ENCODE results near the gene POP5. TPM values are rescaled to one million over a fixed set of nuclear protein-coding genes. Genes with fewer than 3 reads are reported as not detected.
"Not testable (repeated sequence)": the region's sequence is repeated elsewhere in the genome, so short reads cannot be mapped to it uniquely, and the experiment has no call there.

POP5 gene
- total RNA-seq, 4 donors from 2014 or later, result 27.9 to 72.0 (median 38.5) TPM

DNA sequence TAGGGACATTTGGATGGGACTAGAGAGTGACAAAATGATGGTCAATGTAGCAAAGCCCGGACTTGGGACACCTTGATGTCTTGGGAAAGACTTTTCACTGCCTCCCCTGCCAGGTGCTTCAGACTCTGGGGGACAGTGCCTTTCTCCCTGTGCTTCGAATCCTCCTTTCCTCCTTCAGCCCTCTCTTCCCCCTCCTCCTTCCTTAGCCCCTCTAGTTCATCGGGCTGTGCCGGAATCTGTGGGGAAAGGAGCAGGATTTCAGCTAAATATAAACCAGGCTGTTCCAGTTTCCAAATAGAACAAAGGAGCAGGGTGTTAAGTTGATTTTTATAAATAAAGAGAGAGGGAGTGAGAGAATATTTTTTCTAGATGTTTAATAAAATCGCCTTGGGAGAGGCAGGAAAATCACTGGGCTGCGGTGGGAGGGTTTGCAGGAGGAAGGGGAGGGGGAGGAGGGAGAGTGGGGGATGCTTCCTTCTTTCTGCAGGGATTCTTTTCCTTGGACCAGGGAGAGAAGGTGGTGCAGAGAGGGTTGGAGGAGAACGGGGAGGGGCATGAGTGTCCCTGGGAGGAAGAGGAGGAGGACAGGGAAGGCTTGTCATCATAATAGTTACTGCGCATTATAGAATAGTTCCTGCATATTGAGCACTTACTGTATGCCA is 37.9 kb upstream of the POP5 start:
- 31 to 35% methylated on average over 8 of the region's 8 CpGs for WGBS, 2 donors
- Histone ChIP-seq H3K4me3 (replicated peaks in 1 of 3) (no peak overlapping the region), H3K4me1 (no peaks in the 10 kb centered on the region), H3K27ac (no peak overlapping the region), H3K36me3 (no peaks in the 10 kb centered on the region), H3K27me3 (no peaks in the 10 kb centered on the region), H3K9me3 (no peaks in the 10 kb centered on the region)
- TF ChIP-seq POLR2A (IDR thresholded peaks at IDR 0.05), result no peak
- TF ChIP-seq, protein P1, sequence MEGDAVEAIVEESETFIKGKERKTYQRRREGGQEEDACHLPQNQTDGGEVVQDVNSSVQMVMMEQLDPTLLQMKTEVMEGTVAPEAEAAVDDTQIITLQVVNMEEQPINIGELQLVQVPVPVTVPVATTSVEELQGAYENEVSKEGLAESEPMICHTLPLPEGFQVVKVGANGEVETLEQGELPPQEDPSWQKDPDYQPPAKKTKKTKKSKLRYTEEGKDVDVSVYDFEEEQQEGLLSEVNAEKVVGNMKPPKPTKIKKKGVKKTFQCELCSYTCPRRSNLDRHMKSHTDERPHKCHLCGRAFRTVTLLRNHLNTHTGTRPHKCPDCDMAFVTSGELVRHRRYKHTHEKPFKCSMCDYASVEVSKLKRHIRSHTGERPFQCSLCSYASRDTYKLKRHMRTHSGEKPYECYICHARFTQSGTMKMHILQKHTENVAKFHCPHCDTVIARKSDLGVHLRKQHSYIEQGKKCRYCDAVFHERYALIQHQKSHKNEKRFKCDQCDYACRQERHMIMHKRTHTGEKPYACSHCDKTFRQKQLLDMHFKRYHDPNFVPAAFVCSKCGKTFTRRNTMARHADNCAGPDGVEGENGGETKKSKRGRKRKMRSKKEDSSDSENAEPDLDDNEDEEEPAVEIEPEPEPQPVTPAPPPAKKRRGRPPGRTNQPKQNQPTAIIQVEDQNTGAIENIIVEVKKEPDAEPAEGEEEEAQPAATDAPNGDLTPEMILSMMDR (IDR thresholded peaks at IDR 0.05), result no peak
- intact Hi-C loops (cut with DNase I), result no loop called here
- no peak for DNase-seq

DNA sequence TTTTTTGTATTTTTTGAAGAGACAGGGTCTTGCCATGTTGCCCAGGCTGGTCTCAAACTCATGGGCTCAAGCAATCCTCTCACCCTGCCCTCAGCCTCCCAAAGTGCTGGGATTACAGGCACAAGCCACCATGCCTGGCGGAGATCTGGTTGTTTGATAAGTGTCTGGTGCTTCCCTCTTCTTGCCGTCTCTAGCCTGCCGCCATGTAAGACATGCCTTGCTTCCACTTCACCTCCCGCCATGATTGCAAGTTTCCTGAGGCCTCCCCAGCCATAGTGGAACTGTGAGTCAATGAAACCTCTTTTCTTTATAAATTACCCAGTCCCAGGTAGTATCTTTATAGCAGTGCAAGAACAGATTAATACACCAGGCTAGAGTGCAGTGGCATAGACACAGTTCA is 36.6 kb upstream of the POP5 start:
- H3K36me3 ChIP-seq; DNase-seq; intact Hi-C loops (cut with DNase I); H3K4me3 ChIP-seq (replicated peaks in 1 of 3); H3K9me3 ChIP-seq; H3K4me1 ChIP-seq; H3K27me3 ChIP-seq; H3K27ac ChIP-seq: not testable (repeated sequence)
- 96 to 97% methylated on average over 4 of the region's 4 CpGs for WGBS, 2 donors

DNA sequence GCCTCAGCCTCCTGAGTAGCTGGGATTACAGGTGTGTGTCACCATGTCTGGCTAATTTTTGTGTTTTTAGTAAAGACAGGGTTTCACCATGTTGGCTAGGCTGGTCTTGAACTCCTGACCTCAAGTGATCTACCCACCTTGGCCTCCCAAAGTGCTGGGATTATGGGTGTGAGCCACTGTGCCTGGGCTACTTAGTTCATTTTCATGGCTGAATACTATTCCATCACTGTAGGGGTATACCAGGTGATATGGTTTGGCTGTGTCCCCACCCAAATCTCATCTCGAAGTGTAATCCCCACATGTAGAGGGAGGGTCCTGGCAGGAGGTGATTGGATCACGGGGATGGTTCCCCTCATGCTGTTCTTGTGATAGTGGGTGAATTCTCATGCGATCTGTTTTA is 36.0 kb upstream of the POP5 start:
- H3K36me3 ChIP-seq; H3K27me3 ChIP-seq; DNase-seq; H3K4me3 ChIP-seq (replicated peaks in 1 of 3); H3K27ac ChIP-seq; H3K4me1 ChIP-seq; H3K9me3 ChIP-seq; intact Hi-C loops (cut with DNase I): not testable (repeated sequence)
- WGBS, 2 donors, result 87 to 89% methylated on average over 3 of the region's 3 CpGs

DNA sequence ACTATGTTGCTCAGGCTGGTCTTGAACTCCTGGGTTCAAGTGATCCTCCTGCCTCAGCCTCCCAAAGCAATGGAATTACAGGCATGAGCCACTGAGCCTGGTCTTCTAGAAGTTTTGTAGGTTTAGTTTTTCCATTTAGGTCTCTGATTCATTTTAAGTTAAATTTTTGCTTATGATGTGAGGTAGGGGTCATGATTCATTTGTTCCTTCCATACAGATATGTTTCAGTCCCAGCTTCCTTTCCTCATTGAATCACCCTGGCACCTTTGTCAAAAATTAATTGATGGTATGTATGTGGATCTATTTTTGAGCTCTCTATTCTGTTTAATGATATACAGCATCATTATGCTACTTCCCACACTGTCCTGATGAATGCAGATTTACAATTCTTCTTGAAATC is 33.6 kb upstream of the POP5 start:
- Histone ChIP-seq H3K27me3 (no peaks in the 10 kb centered on the region), H3K4me1 (no peaks in the 10 kb centered on the region), H3K36me3 (no peaks in the 10 kb centered on the region), H3K4me3 (replicated peaks in 1 of 3) (no peak overlapping the region), H3K27ac (no peak overlapping the region), H3K9me3 (no peaks in the 10 kb centered on the region)
- TF ChIP-seq POLR2A (IDR thresholded peaks at IDR 0.05), result no peak
- TF ChIP-seq, protein P1 (IDR thresholded peaks at IDR 0.05), result no peak
- intact Hi-C loops (cut with DNase I), result no loop called here
- no peak for DNase-seq

DNA sequence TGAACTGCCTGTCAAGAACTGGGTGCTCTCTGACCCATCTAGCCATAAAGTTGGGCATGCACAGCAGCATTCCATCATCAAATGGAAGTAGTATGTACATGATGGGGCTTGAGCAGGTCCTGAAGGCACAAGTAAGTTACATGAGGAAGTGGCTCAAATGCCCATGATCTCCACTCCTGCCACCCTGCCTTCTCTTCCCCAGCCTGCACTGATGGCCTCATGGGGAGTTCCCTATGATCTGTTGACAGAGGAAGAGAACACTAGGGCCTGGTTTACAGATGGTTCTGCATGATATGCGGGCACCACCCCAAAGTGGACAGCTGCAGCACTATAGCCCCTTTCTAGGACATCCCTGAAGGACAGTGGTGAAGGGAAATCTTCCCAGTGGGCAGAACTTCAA is 30.3 kb upstream of the POP5 start:
- H3K9me3 ChIP-seq; H3K36me3 ChIP-seq; H3K4me3 ChIP-seq (replicated peaks in 1 of 3); DNase-seq; H3K27ac ChIP-seq; H3K4me1 ChIP-seq; H3K27me3 ChIP-seq; intact Hi-C loops (cut with DNase I): not testable (repeated sequence)
- 75 to 82% methylated on average over 1 of the region's 1 CpG for WGBS, 2 donors

DNA sequence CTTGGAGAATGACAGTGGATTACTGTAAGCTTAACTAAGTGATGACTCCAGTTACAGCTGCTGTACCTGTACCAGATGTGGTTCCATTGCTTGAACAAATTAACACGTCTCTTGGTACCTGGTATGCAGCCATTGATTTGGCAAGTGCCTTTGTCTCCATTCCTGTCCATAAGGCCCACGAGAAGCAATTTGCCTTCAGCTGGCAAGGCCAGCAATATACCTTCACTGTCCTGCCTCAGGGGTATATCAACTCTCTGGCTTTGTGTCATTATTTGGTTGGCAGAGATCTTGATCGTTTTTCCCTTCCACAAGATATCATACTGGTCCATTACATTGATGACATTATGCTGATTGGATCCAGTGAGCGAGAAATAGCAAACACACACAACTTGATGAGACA is 29.4 kb upstream of the POP5 start:
- Histone ChIP-seq H3K36me3 (no peaks in the 10 kb centered on the region), H3K9me3 (no peaks in the 10 kb centered on the region), H3K4me3 (replicated peaks in 1 of 3) (no peak overlapping the region), H3K27me3 (no peaks in the 10 kb centered on the region), H3K27ac (no peak overlapping the region), H3K4me1 (no peaks in the 10 kb centered on the region)
- intact Hi-C loops (cut with DNase I), result no loop called here
- DNase-seq, result no peak
- no peak for TF ChIP-seq POLR2A (IDR thresholded peaks at IDR 0.05)
- TF ChIP-seq, protein P1 (IDR thresholded peaks at IDR 0.05), result no peak
- WGBS, 2 donors, result 78 to 79% methylated on average over 4 of the region's 4 CpGs

DNA sequence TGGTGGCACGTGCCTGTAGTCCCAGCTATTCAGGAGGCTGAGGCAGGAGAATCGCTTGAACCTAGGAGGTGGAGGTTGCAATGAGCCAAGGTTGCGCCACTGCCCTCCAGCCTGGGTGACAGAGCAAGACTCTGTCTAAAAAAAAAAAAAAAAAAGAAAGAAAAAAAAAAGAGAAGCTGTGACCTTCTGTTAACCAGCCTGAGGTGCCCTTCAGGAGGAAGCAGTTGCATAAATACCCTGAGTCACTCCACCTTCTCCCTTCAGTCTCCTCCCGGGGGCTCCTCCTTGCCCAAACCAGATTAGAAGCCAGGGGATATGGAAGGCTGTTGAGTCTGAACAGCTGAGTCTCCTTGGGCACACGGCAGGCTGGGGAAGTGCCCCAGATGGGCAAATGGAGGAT is 21.2 kb upstream of the POP5 start:
- intact Hi-C loops (cut with DNase I); H3K27me3 ChIP-seq; H3K27ac ChIP-seq; H3K9me3 ChIP-seq; DNase-seq; H3K4me3 ChIP-seq (replicated peaks in 1 of 3); H3K36me3 ChIP-seq: not testable (repeated sequence)
- H3K4me1 ChIP-seq, result peaks cover 0 to 10% of the 10 kb centered on the region in 2 donors
- WGBS, 2 donors, result 64 to 72% methylated on average over 5 of the region's 5 CpGs

Data from thyroid gland (tissue), 4 donors.